ENCODE data around the gene PHACTR1. TPM values are rescaled to one million over a fixed set of nuclear protein-coding genes. Genes with fewer than 3 reads are reported as not detected.

PHACTR1 gene
- total and polyA plus RNA-seq, 4 donors, result 0.31 to 1.5 (median 0.79) TPM

- H3K9ac ChIP-seq (ENCODE audit: low read depth in 1 of 2, low read length in 2 of 2), result no peak overlapping the region
- H3K27me3 ChIP-seq (ENCODE audit: control insufficient read depth in 4 of 4, insufficient read depth in 4 of 4, low read length in 3 of 4), result peaks cover 0 to 5% (median 3%) of the 10 kb centered on the region in 4 donors
- no peaks in the 10 kb centered on the region for H3K9me3 ChIP-seq (ENCODE audit: control insufficient read depth in 4 of 4, low read length in 3 of 4)
- TF ChIP-seq YY1 (IDR thresholded peaks at IDR 0.05), result no peak
- TF ChIP-seq ATF3 (IDR thresholded peaks at IDR 0.05), result no peak
- TF ChIP-seq, protein P1, sequence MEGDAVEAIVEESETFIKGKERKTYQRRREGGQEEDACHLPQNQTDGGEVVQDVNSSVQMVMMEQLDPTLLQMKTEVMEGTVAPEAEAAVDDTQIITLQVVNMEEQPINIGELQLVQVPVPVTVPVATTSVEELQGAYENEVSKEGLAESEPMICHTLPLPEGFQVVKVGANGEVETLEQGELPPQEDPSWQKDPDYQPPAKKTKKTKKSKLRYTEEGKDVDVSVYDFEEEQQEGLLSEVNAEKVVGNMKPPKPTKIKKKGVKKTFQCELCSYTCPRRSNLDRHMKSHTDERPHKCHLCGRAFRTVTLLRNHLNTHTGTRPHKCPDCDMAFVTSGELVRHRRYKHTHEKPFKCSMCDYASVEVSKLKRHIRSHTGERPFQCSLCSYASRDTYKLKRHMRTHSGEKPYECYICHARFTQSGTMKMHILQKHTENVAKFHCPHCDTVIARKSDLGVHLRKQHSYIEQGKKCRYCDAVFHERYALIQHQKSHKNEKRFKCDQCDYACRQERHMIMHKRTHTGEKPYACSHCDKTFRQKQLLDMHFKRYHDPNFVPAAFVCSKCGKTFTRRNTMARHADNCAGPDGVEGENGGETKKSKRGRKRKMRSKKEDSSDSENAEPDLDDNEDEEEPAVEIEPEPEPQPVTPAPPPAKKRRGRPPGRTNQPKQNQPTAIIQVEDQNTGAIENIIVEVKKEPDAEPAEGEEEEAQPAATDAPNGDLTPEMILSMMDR (IDR thresholded peaks at IDR 0.05; ENCODE audit: low read depth, low read length, missing input control), result no peak
- TF ChIP-seq GABPA (IDR thresholded peaks at IDR 0.05 in 1 of 2, conservative IDR thresholded peaks at IDR 0.05 in 1 of 2), result no peak
- TF ChIP-seq MAX (IDR thresholded peaks at IDR 0.05), result no peak
- no peak for TF ChIP-seq ZBTB33 (IDR thresholded peaks at IDR 0.05)
- no peak for TF ChIP-seq FOXA1 (IDR thresholded peaks at IDR 0.05)
- no peak for TF ChIP-seq REST (IDR thresholded peaks at IDR 0.05)
- no peak for TF ChIP-seq SP1 (IDR thresholded peaks at IDR 0.05)
- no peak for TF ChIP-seq FOXA2 (IDR thresholded peaks at IDR 0.05)
- no peak for TF ChIP-seq EGR1 (IDR thresholded peaks at IDR 0.05; ENCODE audit: low read depth in 2 of 2)
- TF ChIP-seq TAF1 (conservative IDR thresholded peaks at IDR 0.05), result no peak
- TF ChIP-seq JUND (IDR thresholded peaks at IDR 0.05), result no peak
- TF ChIP-seq NR2F2 (IDR thresholded peaks at IDR 0.05), result no peak
- no peak for TF ChIP-seq HNF4G (IDR thresholded peaks at IDR 0.05)
- TF ChIP-seq RXRA (IDR thresholded peaks at IDR 0.05), result no peak
- TF ChIP-seq RAD21 (IDR thresholded peaks at IDR 0.05), result no peak
- no peak overlapping the region for H3K27ac ChIP-seq (ENCODE audit: low read depth in 1 of 2, low read length in 2 of 2)
- no peaks in the 10 kb centered on the region for H3K4me1 ChIP-seq (ENCODE audit: control insufficient read depth in 4 of 4, insufficient read depth in 4 of 4, low read length in 3 of 4)
- 63% methylated on average over 4 of the region's 4 CpGs for WGBS
- no peak for DNase-seq (ENCODE audit: low spot score)
- H3K4me3 ChIP-seq (ENCODE audit: low read depth in 1 of 3, low read length in 3 of 3), result no peak overlapping the region
- no peaks in the 10 kb centered on the region for H3K36me3 ChIP-seq (ENCODE audit: control insufficient read depth in 4 of 4, insufficient read depth in 3 of 4, low read depth in 1 of 4, low read length in 3 of 4)
These were observed 290.2 kb downstream of the PHACTR1 start for GRCh38 chr6:13006578-13007300.

All from liver (tissue), 9 donors.